Astrocyte (in vitro differentiated cells and primary cell): ENCODE results near the gene CAPG. TPM values are rescaled to one million over a fixed set of nuclear protein-coding genes. Genes with fewer than 3 reads are reported as not detected.
A peak's percentile ranks its signal among the peaks of the same experiment; 100 is the strongest.

Experiments used
- DNase-seq: peaks from one replicate; pipeline ENCODE4 v3.0.0-alpha.2; 2010; ENCODE audit warnings: low read depth
- FAIRE-seq: peaks from 2 replicates; lab custom pipeline; 2011; peaks lifted over from hg19 to GRCh38; lab: Jason Lieb, UNC
- H2AFZ ChIP-seq: 2 replicates; pipeline ENCODE4 v1.6.0; 2012; ENCODE audit warnings: low read depth, low read length, inconsistent platforms
- H3K27ac ChIP-seq: 2 replicates; pipeline ENCODE4 v1.5.1; 2011; ENCODE audit warnings: low read depth, low read length, inconsistent platforms
- H3K27me3 ChIP-seq: 2 replicates; pipeline ENCODE4 v1.6.0; 2011; ENCODE audit warnings: low read length, inconsistent platforms; ENCODE audit not compliant: insufficient read depth
- H3K36me3 ChIP-seq: 2 replicates; pipeline ENCODE4 v1.5.1; 2011; ENCODE audit warnings: low read length, inconsistent platforms; ENCODE audit not compliant: insufficient read depth
- H3K4me1 ChIP-seq: 2 replicates; pipeline ENCODE4 v1.5.1; 2011; ENCODE audit warnings: low read length, inconsistent platforms; ENCODE audit not compliant: insufficient read depth
- H3K4me2 ChIP-seq: 2 replicates; pipeline ENCODE4 v1.6.0; 2012; ENCODE audit warnings: low read length, inconsistent platforms
- H3K4me3 ChIP-seq: 2 replicates; pipeline ENCODE4 v1.5.1; 2011; ENCODE audit warnings: low read depth, mild to moderate bottlenecking, low read length, inconsistent platforms; ENCODE audit not compliant: insufficient read depth
- H3K79me2 ChIP-seq: 2 replicates; pipeline ENCODE4 v1.6.0; 2012; ENCODE audit warnings: mild to moderate bottlenecking, low read length, inconsistent platforms; ENCODE audit not compliant: insufficient read depth
- H3K9ac ChIP-seq: 2 replicates; pipeline ENCODE4 v1.6.0; 2012; ENCODE audit warnings: mild to moderate bottlenecking, low read length, inconsistent platforms
- H3K9me3 ChIP-seq: 2 replicates; pipeline ENCODE4 v1.5.1; 2012; ENCODE audit warnings: low read depth, mild to moderate bottlenecking, low read length, inconsistent platforms; ENCODE audit not compliant: insufficient read depth
- H4K20me1 ChIP-seq: 2 replicates; pipeline ENCODE4 v1.6.0; 2012; ENCODE audit warnings: low read length, inconsistent platforms; ENCODE audit not compliant: insufficient read depth
- H3K27ac Mint-ChIP-seq: one replicate; pipeline ENCODE4 v1.8.0; 2021; ENCODE audit warnings: mild to moderate bottlenecking, mixed read lengths; ENCODE audit not compliant: unreplicated experiment
- H3K27me3 Mint-ChIP-seq: one replicate; pipeline ENCODE4 v1.8.0; 2021; ENCODE audit warnings: low read depth, mixed read lengths; ENCODE audit not compliant: unreplicated experiment
- H3K36me3 Mint-ChIP-seq: one replicate; pipeline ENCODE4 v1.8.0; 2021; ENCODE audit warnings: low read depth, mixed read lengths; ENCODE audit not compliant: unreplicated experiment
- H3K4me1 Mint-ChIP-seq: one replicate; pipeline ENCODE4 v1.8.0; 2021; ENCODE audit warnings: low read depth, mixed read lengths; ENCODE audit not compliant: unreplicated experiment
- H3K4me3 Mint-ChIP-seq: one replicate; pipeline ENCODE4 v1.8.0; 2021; ENCODE audit warnings: mild to moderate bottlenecking, moderate library complexity, mixed read lengths; ENCODE audit not compliant: unreplicated experiment
- H3K9me3 Mint-ChIP-seq: one replicate; pipeline ENCODE4 v1.8.0; 2021; ENCODE audit warnings: mild to moderate bottlenecking, mixed read lengths; ENCODE audit not compliant: unreplicated experiment
- EZH2 ChIP-seq: IDR thresholded peaks from 2 replicates; pipeline ENCODE4 v1.6.1; 2012; ENCODE audit warnings: mild to moderate bottlenecking, low read length, inconsistent platforms; ENCODE audit not compliant: insufficient read depth
- total RNA-seq: library from RNA; stranded (reverse); gene quantifications from 2 replicates; pipeline ENCODE4 v1.2.1, GENCODE V29; 2021
- TF ChIP-seq, protein P1 (sequence below): IDR thresholded peaks from 2 replicates; pipeline ENCODE4 v1.5.1; 2011; ENCODE audit warnings: low read depth, mild to moderate bottlenecking, inconsistent platforms, low read length, moderate library complexity; ENCODE audit not compliant: insufficient read depth

The CAPG gene
- total RNA-seq, 1 donor from 2014 or later = 68.2 TPM

DNA sequence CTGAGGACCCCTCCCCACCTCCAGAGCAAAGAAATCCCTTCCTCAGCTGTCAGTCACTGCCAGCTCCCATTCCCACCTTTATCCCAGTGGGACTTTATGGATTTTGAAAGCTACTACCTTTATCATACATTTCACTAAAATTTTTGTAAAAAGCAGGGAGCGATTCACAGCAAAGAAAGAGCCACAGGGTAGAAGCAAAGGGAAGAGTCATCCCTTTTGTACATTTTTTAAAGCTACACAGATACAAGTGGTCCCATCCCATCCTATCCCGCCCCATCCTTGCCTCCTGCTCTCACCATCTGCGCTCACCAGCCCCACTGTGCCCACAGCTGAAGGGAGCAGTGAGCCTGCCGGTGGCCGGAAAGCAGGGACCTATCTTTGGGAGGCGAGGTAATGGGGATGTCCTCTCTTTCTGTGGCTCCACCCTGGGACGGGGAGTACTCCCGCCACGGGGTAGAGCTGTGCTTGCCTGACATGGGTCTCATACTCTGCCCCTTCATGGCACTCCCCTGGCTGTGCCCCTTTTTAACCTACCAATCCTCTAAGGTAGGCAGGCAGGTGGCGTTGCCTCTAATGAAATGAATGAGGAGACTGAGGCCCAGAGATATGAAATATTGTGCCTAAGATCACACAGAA is 21.5 kb upstream of the CAPG start:
- no peak for DNase-seq
- no peaks in the 10 kb centered on the region for H3K9me3 ChIP-seq
- H3K27ac ChIP-seq = no peak overlapping the region
- Mint-ChIP-seq H3K4me3 (no peak overlapping the region), H3K4me1 (peaks cover 6% of the 10 kb centered on the region), H3K27me3 (peaks cover 3% of the 10 kb centered on the region), H3K36me3 (peaks cover 2% of the 10 kb centered on the region), H3K9me3 (no peaks in the 10 kb centered on the region), H3K27ac (peak overlapping the region; percentile 62)
- no peak for FAIRE-seq
- no peaks in the 10 kb centered on the region for H4K20me1 ChIP-seq
- TF ChIP-seq, protein P1, sequence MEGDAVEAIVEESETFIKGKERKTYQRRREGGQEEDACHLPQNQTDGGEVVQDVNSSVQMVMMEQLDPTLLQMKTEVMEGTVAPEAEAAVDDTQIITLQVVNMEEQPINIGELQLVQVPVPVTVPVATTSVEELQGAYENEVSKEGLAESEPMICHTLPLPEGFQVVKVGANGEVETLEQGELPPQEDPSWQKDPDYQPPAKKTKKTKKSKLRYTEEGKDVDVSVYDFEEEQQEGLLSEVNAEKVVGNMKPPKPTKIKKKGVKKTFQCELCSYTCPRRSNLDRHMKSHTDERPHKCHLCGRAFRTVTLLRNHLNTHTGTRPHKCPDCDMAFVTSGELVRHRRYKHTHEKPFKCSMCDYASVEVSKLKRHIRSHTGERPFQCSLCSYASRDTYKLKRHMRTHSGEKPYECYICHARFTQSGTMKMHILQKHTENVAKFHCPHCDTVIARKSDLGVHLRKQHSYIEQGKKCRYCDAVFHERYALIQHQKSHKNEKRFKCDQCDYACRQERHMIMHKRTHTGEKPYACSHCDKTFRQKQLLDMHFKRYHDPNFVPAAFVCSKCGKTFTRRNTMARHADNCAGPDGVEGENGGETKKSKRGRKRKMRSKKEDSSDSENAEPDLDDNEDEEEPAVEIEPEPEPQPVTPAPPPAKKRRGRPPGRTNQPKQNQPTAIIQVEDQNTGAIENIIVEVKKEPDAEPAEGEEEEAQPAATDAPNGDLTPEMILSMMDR = no peak
- TF ChIP-seq EZH2 = no peak
- peaks cover 12% of the 10 kb centered on the region for H3K4me1 ChIP-seq
- peak overlapping the region; percentile 56 for H2AFZ ChIP-seq
- H3K9ac ChIP-seq = no peak overlapping the region
- no peak overlapping the region for H3K4me2 ChIP-seq
- no peaks in the 10 kb centered on the region for H3K79me2 ChIP-seq
- H3K27me3 ChIP-seq = no peaks in the 10 kb centered on the region
- no peak overlapping the region for H3K4me3 ChIP-seq
- H3K36me3 ChIP-seq = no peaks in the 10 kb centered on the region

DNA sequence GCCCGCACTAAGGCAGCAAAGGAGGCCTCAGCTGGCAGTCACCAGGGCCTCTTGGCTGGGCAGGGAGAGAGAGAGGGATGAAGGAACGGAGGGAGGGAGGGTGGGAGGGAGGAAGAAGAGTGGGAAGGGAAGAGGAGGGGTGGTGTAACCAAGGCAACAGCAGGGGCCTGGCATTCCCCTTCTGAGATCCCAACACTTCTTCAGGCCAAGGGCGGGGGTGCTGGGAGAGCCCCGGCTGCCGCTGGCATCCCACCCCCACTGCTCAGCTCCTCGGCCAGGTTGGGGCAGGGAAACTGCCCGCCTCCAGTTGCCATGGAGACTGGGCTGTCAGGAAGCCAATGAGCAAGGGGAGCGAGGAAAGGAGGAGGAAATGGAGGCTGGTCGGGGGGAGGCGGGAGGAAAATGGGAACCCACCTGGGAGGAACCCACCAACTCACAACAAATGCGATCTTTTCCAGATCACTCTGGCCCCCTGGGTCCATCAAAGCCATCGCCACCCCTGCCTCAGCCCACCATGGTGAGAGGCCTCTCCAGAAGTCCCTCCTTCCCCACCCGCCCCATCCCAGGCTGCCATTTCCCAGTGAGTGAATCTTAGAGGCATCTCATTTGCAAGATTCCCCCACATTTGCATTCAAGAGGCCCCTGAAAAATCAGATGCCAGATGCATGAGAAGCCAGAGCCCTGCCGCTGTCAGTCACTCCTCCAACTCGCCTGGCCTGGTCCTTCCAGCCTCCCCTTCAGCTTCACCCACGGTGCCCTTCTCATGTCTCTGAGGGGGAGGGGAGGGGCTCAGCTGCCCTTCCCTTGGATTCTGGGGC is 20.8 kb upstream of the CAPG start:
- no peaks in the 10 kb centered on the region for H3K9me3 ChIP-seq
- no peak overlapping the region for H3K4me3 ChIP-seq
- peaks cover 4% of the 10 kb centered on the region for H3K27me3 Mint-ChIP-seq
- H3K9ac ChIP-seq = no peak overlapping the region
- no peaks in the 10 kb centered on the region for H4K20me1 ChIP-seq
- H3K79me2 ChIP-seq = no peaks in the 10 kb centered on the region
- no peaks in the 10 kb centered on the region for H3K27me3 ChIP-seq
- peak overlapping the region; percentile 62 for H3K27ac Mint-ChIP-seq
- H3K4me3 Mint-ChIP-seq = no peak overlapping the region
- H3K4me2 ChIP-seq = peak overlapping the region; percentile 26
- peak overlapping the region; percentile 56 for H2AFZ ChIP-seq
- H3K27ac ChIP-seq = no peak overlapping the region
- DNase-seq (no peak), FAIRE-seq (no peak)
- peaks cover 6% of the 10 kb centered on the region for H3K4me1 Mint-ChIP-seq
- H3K36me3 Mint-ChIP-seq = no peaks in the 10 kb centered on the region
- H3K36me3 ChIP-seq = no peaks in the 10 kb centered on the region
- no peaks in the 10 kb centered on the region for H3K9me3 Mint-ChIP-seq
- TF ChIP-seq EZH2 = no peak
- TF ChIP-seq, protein P1 = no peak
- H3K4me1 ChIP-seq = peaks cover 12% of the 10 kb centered on the region

- Mint-ChIP-seq H3K4me1 (peaks cover 6% of the 10 kb centered on the region), H3K4me3 (no peak overlapping the region), H3K36me3 (no peaks in the 10 kb centered on the region), H3K27ac (no peak overlapping the region), H3K9me3 (no peaks in the 10 kb centered on the region), H3K27me3 (peaks cover 5% of the 10 kb centered on the region)
- H3K4me1 ChIP-seq = peaks cover 12% of the 10 kb centered on the region
- H3K4me2 ChIP-seq = no peak overlapping the region
- no peak overlapping the region for H3K27ac ChIP-seq
- no peaks in the 10 kb centered on the region for H3K27me3 ChIP-seq
- H3K9ac ChIP-seq = no peak overlapping the region
- H3K36me3 ChIP-seq = no peaks in the 10 kb centered on the region
- no peak overlapping the region for H3K4me3 ChIP-seq
- no peak for DNase-seq
- no peaks in the 10 kb centered on the region for H3K79me2 ChIP-seq
- H2AFZ ChIP-seq = no peak overlapping the region
- TF ChIP-seq EZH2 = no peak
- TF ChIP-seq, protein P1 = no peak
- FAIRE-seq = no peak
- H3K9me3 ChIP-seq = no peaks in the 10 kb centered on the region
- no peaks in the 10 kb centered on the region for H4K20me1 ChIP-seq
Observed at GRCh38 chr2:85429924-85430289, 19.7 kb upstream of the CAPG start.
